Rectal smooth muscle tissue (tissue), 1 donor: ENCODE data around the gene RALGAPA2.
A peak's percentile ranks its signal among the peaks of the same experiment; 100 is the strongest.

Experiments used
- H3K27ac ChIP-seq: one replicate; pipeline ENCODE4 v1.7.0; 2013; ENCODE audit warnings: low read depth, low read length, inconsistent platforms
- H3K27me3 ChIP-seq: one replicate; pipeline ENCODE4 v1.7.0; 2013; ENCODE audit warnings: low read length; ENCODE audit not compliant: control insufficient read depth, insufficient read depth
- H3K36me3 ChIP-seq: one replicate; pipeline ENCODE4 v1.7.0; 2013; ENCODE audit warnings: low read length; ENCODE audit not compliant: control insufficient read depth, insufficient read depth
- H3K4me1 ChIP-seq: one replicate; pipeline ENCODE4 v1.7.0; 2013; ENCODE audit warnings: low read length; ENCODE audit not compliant: control insufficient read depth, insufficient read depth
- H3K4me3 ChIP-seq: one replicate; pipeline ENCODE4 v1.7.0; 2013; ENCODE audit warnings: low read length
- H3K9ac ChIP-seq: one replicate; pipeline ENCODE4 v1.7.0; 2013; ENCODE audit warnings: low read length

The RALGAPA2 gene

GRCh38 chr20:20740541-20740940, 28.1 kb upstream of the RALGAPA2 start:
- no peak overlapping the region for H3K27ac ChIP-seq
- H3K4me1 ChIP-seq = peaks cover 4% of the 10 kb centered on the region
- no peaks in the 10 kb centered on the region for H3K36me3 ChIP-seq
- no peak overlapping the region for H3K9ac ChIP-seq
- no peaks in the 10 kb centered on the region for H3K27me3 ChIP-seq
- no peak overlapping the region for H3K4me3 ChIP-seq

GRCh38 chr20:20737158-20737557, 24.7 kb upstream of the RALGAPA2 start:
- Histone ChIP-seq H3K4me3 (no peak overlapping the region), H3K27ac (no peak overlapping the region), H3K9ac (no peak overlapping the region), H3K27me3 (no peaks in the 10 kb centered on the region), H3K36me3 (no peaks in the 10 kb centered on the region), H3K4me1 (no peaks in the 10 kb centered on the region)

- no peak overlapping the region for H3K27ac ChIP-seq
- H3K27me3 ChIP-seq = no peaks in the 10 kb centered on the region
- H3K4me3 ChIP-seq = no peak overlapping the region
- H3K9ac ChIP-seq = no peak overlapping the region
- H3K36me3 ChIP-seq = no peaks in the 10 kb centered on the region
- H3K4me1 ChIP-seq = no peaks in the 10 kb centered on the region
These were observed 23.9 kb upstream of the RALGAPA2 start for GRCh38 chr20:20736303-20736702.

GRCh38 chr20:20734475-20734948, 22.1 kb upstream of the RALGAPA2 start:
- H3K27ac ChIP-seq = no peak overlapping the region
- H3K36me3 ChIP-seq = no peaks in the 10 kb centered on the region
- no peak overlapping the region for H3K9ac ChIP-seq

GRCh38 chr20:20733943-20734342, 21.5 kb upstream of the RALGAPA2 start:
- H3K9ac ChIP-seq = no peak overlapping the region
- H3K27me3 ChIP-seq = no peaks in the 10 kb centered on the region
- H3K27ac ChIP-seq = no peak overlapping the region
- H3K4me3 ChIP-seq = no peak overlapping the region
- H3K36me3 ChIP-seq = no peaks in the 10 kb centered on the region
- H3K4me1 ChIP-seq = no peaks in the 10 kb centered on the region

More at GRCh38 chr20:20734475-20734948, 22.1 kb upstream of the RALGAPA2 start:
- H3K4me1 ChIP-seq = no peaks in the 10 kb centered on the region
- H3K4me3 ChIP-seq = no peak overlapping the region
- no peaks in the 10 kb centered on the region for H3K27me3 ChIP-seq

- no peak overlapping the region for H3K4me3 ChIP-seq
- H3K36me3 ChIP-seq = no peaks in the 10 kb centered on the region
- no peak overlapping the region for H3K9ac ChIP-seq
- no peaks in the 10 kb centered on the region for H3K4me1 ChIP-seq
- H3K27ac ChIP-seq = peak overlapping the region; percentile 11
- no peaks in the 10 kb centered on the region for H3K27me3 ChIP-seq
These were observed 20.2 kb upstream of the RALGAPA2 start for GRCh38 chr20:20732641-20733040.

GRCh38 chr20:20731945-20732296, 19.5 kb upstream of the RALGAPA2 start:
- Histone ChIP-seq H3K36me3 (no peaks in the 10 kb centered on the region), H3K4me1 (no peaks in the 10 kb centered on the region), H3K27me3 (no peaks in the 10 kb centered on the region), H3K4me3 (no peak overlapping the region), H3K9ac (no peak overlapping the region), H3K27ac (no peak overlapping the region)

- Histone ChIP-seq H3K27me3 (no peaks in the 10 kb centered on the region), H3K9ac (no peak overlapping the region), H3K27ac (peak overlapping the region; percentile 19), H3K36me3 (no peaks in the 10 kb centered on the region), H3K4me1 (no peaks in the 10 kb centered on the region), H3K4me3 (no peak overlapping the region)
These were observed 18.8 kb upstream of the RALGAPA2 start for GRCh38 chr20:20731000-20731944.

GRCh38 chr20:20729563-20729962, 17.1 kb upstream of the RALGAPA2 start:
- Histone ChIP-seq H3K9ac (no peak overlapping the region), H3K27me3 (no peaks in the 10 kb centered on the region), H3K4me3 (no peak overlapping the region), H3K36me3 (no peaks in the 10 kb centered on the region), H3K4me1 (no peaks in the 10 kb centered on the region), H3K27ac (no peak overlapping the region)

GRCh38 chr20:20721489-20721888, 9.0 kb upstream of the RALGAPA2 start:
- H3K36me3 ChIP-seq = no peaks in the 10 kb centered on the region
- H3K27ac ChIP-seq = no peak overlapping the region
- no peak overlapping the region for H3K4me3 ChIP-seq
- no peak overlapping the region for H3K9ac ChIP-seq
- no peaks in the 10 kb centered on the region for H3K27me3 ChIP-seq
- no peaks in the 10 kb centered on the region for H3K4me1 ChIP-seq

GRCh38 chr20:20720158-20720557, 7.7 kb upstream of the RALGAPA2 start:
- Histone ChIP-seq H3K36me3 (no peaks in the 10 kb centered on the region), H3K4me1 (no peaks in the 10 kb centered on the region), H3K9ac (no peak overlapping the region), H3K27ac (no peak overlapping the region), H3K4me3 (no peak overlapping the region), H3K27me3 (no peaks in the 10 kb centered on the region)

GRCh38 chr20:20719411-20719810, 7.0 kb upstream of the RALGAPA2 start:
- Histone ChIP-seq H3K27me3 (no peaks in the 10 kb centered on the region), H3K9ac (no peak overlapping the region), H3K36me3 (no peaks in the 10 kb centered on the region), H3K4me1 (no peaks in the 10 kb centered on the region), H3K4me3 (no peak overlapping the region), H3K27ac (no peak overlapping the region)

GRCh38 chr20:20713244-20713765, 861 bp upstream of the RALGAPA2 start:
- Histone ChIP-seq H3K9ac (no peak overlapping the region), H3K4me1 (peaks cover 5% of the 10 kb centered on the region), H3K4me3 (peak overlapping the region; percentile 87), H3K36me3 (no peaks in the 10 kb centered on the region), H3K27ac (peak overlapping the region; percentile 94), H3K27me3 (no peaks in the 10 kb centered on the region)
